OCI-LY3 (cell line): ENCODE results near the gene SEMA6A.

Experiments used
- H2AFZ ChIP-seq: fragments of 200-600, 300-600 bp; shearing (Covaris generic); 2 replicates; pipeline ENCODE4 v1.6.0; 2014; ENCODE audit warnings: antibody characterized with exemption, low read depth, low read length
- H3K27ac ChIP-seq: fragments of 200-600, 300-600 bp; sonication (generic); 2 replicates; pipeline ENCODE4 v1.5.1; 2014; ENCODE audit warnings: mild to moderate bottlenecking, low read length, moderate library complexity, mixed read lengths
- H3K27me3 ChIP-seq: fragments of 200-600, 300-600 bp; sonication (generic); 2 replicates; pipeline ENCODE4 v1.6.1; 2014; ENCODE audit warnings: low read depth, low read length, mixed read lengths
- H3K36me3 ChIP-seq: fragments of 200-600, 300-600 bp; sonication (generic); replicated peaks from 2 replicates; pipeline ENCODE3; 2014; ENCODE audit warnings: low read depth, low read length, mixed read lengths
- H3K4me1 ChIP-seq: fragments of 300-600, 200-600 bp; sonication (generic); 2 replicates; pipeline ENCODE4 v1.6.1; 2014; ENCODE audit warnings: low read length, mixed read lengths
- H3K4me2 ChIP-seq: fragments of 200-600, 300-600 bp; sonication (generic); 2 replicates; pipeline ENCODE4 v1.6.1; 2014; ENCODE audit warnings: low read length, mixed read lengths
- H3K4me3 ChIP-seq: fragments of 300-600, 200-600 bp; sonication (generic); 2 replicates; pipeline ENCODE4 v1.5.1; 2014; ENCODE audit warnings: antibody characterized with exemption, mild to moderate bottlenecking, low read length, moderate library complexity
- H3K79me2 ChIP-seq: fragments of 300-600, 200-600 bp; shearing (Covaris generic); 2 replicates; pipeline ENCODE4 v1.6.1; 2014; ENCODE audit warnings: mild to moderate bottlenecking, low read length, mixed read lengths
- H3K9ac ChIP-seq: fragments of 300-600, 200-600 bp; shearing (Covaris generic); 2 replicates; pipeline ENCODE4 v1.6.0; 2014; ENCODE audit warnings: mild to moderate bottlenecking, low read length, moderate library complexity
- H3K9me3 ChIP-seq: fragments of 200-600, 300-600 bp; shearing (Covaris generic); 2 replicates; pipeline ENCODE4 v1.6.1; 2014; ENCODE audit warnings: low read length, mixed read lengths; ENCODE audit not compliant: insufficient read depth
- H4K20me1 ChIP-seq: fragments of 200-600, 300-600 bp; sonication (generic); 2 replicates; pipeline ENCODE4 v1.6.1; 2016; ENCODE audit warnings: low read length, mixed read lengths; ENCODE audit not compliant: insufficient read depth
- CTCF ChIP-seq: fragments of 200-600, 300-600 bp; sonication (generic); IDR thresholded peaks from 2 replicates; pipeline ENCODE4 v1.5.1; 2014; ENCODE audit warnings: antibody characterized with exemption, low read length, low read depth
- EZH2phosphoT487 ChIP-seq: fragments of 200-600 bp; shearing (Covaris generic); IDR thresholded peaks from 2 replicates; pipeline ENCODE4 v1.6.1; 2018; ENCODE audit warnings: antibody characterized with exemption, mixed run types, low read depth

SEMA6A gene

GRCh38 chr5:116605310-116606070 lies 30.9 kb upstream of the SEMA6A start:
- Histone ChIP-seq H3K27ac (no peak overlapping the region), H3K4me1 (no peaks in the 10 kb centered on the region), H2AFZ (no peak overlapping the region), H3K79me2 (no peaks in the 10 kb centered on the region), H3K36me3 (no peaks in the 10 kb centered on the region), H3K4me2 (no peak overlapping the region), H3K9ac (no peak overlapping the region), H3K9me3 (no peaks in the 10 kb centered on the region), H4K20me1 (no peaks in the 10 kb centered on the region), H3K27me3 (no peaks in the 10 kb centered on the region), H3K4me3 (no peak overlapping the region)
- TF ChIP-seq EZH2phosphoT487, result no peak
- no peak for TF ChIP-seq CTCF

- Histone ChIP-seq H3K9me3 (no peaks in the 10 kb centered on the region), H3K4me2 (no peak overlapping the region), H3K9ac (no peak overlapping the region), H2AFZ (no peak overlapping the region), H3K4me1 (no peaks in the 10 kb centered on the region), H3K36me3 (no peaks in the 10 kb centered on the region), H3K27me3 (no peaks in the 10 kb centered on the region), H3K4me3 (no peak overlapping the region), H4K20me1 (no peaks in the 10 kb centered on the region), H3K79me2 (no peaks in the 10 kb centered on the region), H3K27ac (no peak overlapping the region)
- TF ChIP-seq EZH2phosphoT487, result no peak
- TF ChIP-seq CTCF, result no peak
Measured at GRCh38 chr5:116604805-116605204, 30.2 kb upstream of the SEMA6A start.

GRCh38 chr5:116600876-116601275 lies 26.3 kb upstream of the SEMA6A start:
- Histone ChIP-seq H3K9me3 (no peaks in the 10 kb centered on the region), H4K20me1 (no peaks in the 10 kb centered on the region), H3K27ac (no peak overlapping the region), H3K4me1 (peaks cover 4% of the 10 kb centered on the region), H3K79me2 (no peaks in the 10 kb centered on the region), H3K4me2 (no peak overlapping the region), H3K9ac (no peak overlapping the region), H3K36me3 (no peaks in the 10 kb centered on the region), H2AFZ (no peak overlapping the region), H3K4me3 (no peak overlapping the region), H3K27me3 (no peaks in the 10 kb centered on the region)
- no peak for TF ChIP-seq EZH2phosphoT487
- TF ChIP-seq CTCF, result no peak

- no peak for TF ChIP-seq EZH2phosphoT487
- TF ChIP-seq CTCF, result no peak
- H3K27ac ChIP-seq, result no peak overlapping the region
- H3K9me3 ChIP-seq, result no peaks in the 10 kb centered on the region
- no peaks in the 10 kb centered on the region for H4K20me1 ChIP-seq
- H3K4me2 ChIP-seq, result no peak overlapping the region
- H3K79me2 ChIP-seq, result no peaks in the 10 kb centered on the region
- H3K9ac ChIP-seq, result no peak overlapping the region
- H3K36me3 ChIP-seq, result no peaks in the 10 kb centered on the region
- H2AFZ ChIP-seq, result no peak overlapping the region
- peaks cover 12% of the 10 kb centered on the region for H3K4me1 ChIP-seq
- H3K4me3 ChIP-seq, result no peak overlapping the region
- H3K27me3 ChIP-seq, result no peaks in the 10 kb centered on the region
Measured at GRCh38 chr5:116598911-116599310, 24.3 kb upstream of the SEMA6A start.
